ENCODE data around the gene OR1K1. TPM values are rescaled to one million over a fixed set of nuclear protein-coding genes. Genes with fewer than 3 reads are reported as not detected.

The OR1K1 gene
- total and polyA plus RNA-seq, 2 of the 13 experiments (the other 11 are each of a cell fraction or from before 2014, with no cell fraction given): not detected

DNA sequence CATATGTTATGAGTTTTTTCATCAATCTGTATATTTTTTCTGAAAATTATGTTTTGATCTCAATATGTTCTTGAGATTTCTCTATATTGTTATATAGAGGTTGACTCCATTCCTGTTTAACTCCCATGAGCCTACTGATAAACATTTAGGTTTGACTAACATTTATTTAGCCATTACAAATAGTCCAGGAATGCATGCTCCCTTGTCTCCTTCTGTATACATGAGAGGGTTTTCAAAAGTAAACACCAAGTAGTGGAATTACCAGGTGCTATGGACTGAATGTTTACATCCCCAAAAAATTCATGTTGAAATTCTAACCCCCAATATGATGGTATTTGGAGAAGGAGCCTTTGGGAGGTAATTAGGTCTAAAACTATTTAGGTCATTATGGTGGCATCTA is 14.7 kb upstream of the OR1K1 start (continued):
- TF ChIP-seq, protein P1, sequence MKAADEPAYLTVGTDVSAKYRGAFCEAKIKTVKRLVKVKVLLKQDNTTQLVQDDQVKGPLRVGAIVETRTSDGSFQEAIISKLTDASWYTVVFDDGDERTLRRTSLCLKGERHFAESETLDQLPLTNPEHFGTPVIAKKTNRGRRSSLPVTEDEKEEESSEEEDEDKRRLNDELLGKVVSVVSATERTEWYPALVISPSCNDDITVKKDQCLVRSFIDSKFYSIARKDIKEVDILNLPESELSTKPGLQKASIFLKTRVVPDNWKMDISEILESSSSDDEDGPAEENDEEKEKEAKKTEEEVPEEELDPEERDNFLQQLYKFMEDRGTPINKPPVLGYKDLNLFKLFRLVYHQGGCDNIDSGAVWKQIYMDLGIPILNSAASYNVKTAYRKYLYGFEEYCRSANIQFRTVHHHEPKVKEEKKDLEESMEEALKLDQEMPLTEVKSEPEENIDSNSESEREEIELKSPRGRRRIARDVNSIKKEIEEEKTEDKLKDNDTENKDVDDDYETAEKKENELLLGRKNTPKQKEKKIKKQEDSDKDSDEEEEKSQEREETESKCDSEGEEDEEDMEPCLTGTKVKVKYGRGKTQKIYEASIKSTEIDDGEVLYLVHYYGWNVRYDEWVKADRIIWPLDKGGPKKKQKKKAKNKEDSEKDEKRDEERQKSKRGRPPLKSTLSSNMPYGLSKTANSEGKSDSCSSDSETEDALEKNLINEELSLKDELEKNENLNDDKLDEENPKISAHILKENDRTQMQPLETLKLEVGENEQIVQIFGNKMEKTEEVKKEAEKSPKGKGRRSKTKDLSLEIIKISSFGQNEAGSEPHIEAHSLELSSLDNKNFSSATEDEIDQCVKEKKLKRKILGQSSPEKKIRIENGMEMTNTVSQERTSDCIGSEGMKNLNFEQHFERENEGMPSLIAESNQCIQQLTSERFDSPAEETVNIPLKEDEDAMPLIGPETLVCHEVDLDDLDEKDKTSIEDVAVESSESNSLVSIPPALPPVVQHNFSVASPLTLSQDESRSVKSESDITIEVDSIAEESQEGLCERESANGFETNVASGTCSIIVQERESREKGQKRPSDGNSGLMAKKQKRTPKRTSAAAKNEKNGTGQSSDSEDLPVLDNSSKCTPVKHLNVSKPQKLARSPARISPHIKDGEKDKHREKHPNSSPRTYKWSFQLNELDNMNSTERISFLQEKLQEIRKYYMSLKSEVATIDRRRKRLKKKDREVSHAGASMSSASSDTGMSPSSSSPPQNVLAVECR (CRISPR knock-in tag; IDR thresholded peaks at IDR 0.05; ENCODE audit: borderline replicate concordance): no peak

DNA sequence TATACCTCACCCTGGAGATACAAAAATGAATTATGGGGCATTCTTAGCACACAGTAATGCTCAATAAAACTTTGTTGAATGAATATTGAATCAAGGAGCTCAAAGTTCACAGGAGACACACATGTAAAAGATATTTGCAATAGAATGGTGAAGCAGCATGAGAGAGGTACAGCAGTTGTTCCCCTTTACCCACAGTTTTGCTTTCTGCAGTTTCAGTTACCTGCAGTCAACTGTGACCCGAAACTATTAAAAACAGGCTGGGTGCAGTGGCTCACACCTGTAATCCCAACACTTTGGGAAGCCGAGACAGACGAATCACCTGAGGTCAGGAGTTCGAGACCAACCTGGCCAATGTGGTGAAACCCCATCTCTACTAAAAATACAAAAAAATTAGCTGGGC is 13.6 kb upstream of the OR1K1 start:
- H3K27me3 ChIP-seq (ENCODE audit: control insufficient read depth in 1 of 2, insufficient read depth in 2 of 2, low read length in 2 of 2): peaks cover 0 to 1% of the 10 kb centered on the region in 2 experiments; a peak in 1 of 5 replicates
- DNase-seq (ENCODE audit: low spot score): no peak
- H3K36me3 ChIP-seq (replicated peaks in 1 of 2; ENCODE audit: control insufficient read depth in 1 of 2, insufficient read depth in 2 of 2, low read length in 2 of 2): no peaks in the 10 kb centered on the region
- no peak for ATAC-seq
- TF ChIP-seq SIX4 (CRISPR knock-in tag; IDR thresholded peaks at IDR 0.05): no peak
- TF ChIP-seq, protein P2, sequence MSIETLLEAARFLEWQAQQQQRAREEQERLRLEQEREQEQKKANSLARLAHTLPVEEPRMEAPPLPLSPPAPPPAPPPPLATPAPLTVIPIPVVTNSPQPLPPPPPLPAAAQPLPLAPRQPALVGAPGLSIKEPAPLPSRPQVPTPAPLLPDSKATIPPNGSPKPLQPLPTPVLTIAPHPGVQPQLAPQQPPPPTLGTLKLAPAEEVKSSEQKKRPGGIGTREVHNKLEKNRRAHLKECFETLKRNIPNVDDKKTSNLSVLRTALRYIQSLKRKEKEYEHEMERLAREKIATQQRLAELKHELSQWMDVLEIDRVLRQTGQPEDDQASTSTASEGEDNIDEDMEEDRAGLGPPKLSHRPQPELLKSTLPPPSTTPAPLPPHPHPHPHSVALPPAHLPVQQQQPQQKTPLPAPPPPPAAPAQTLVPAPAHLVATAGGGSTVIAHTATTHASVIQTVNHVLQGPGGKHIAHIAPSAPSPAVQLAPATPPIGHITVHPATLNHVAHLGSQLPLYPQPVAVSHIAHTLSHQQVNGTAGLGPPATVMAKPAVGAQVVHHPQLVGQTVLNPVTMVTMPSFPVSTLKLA (IDR thresholded peaks at IDR 0.05): no peak
- intact Hi-C loops (cut with micrococcal nuclease; ENCODE audit: unreplicated experiment) (no loop called here), in situ Hi-C loops (cut with HindIII; ENCODE audit: extremely low pct_ligation_motif_present, low pct_unique_long_range_greater_than_20kb) (no loop called here)
- WGBS (ENCODE audit: low lambda C conversion rate): 3% methylated on average over 4 of the region's 4 CpGs
- no peak overlapping the region for H3K4me3 ChIP-seq (replicated peaks in 1 of 3; ENCODE audit: insufficient read depth in 1 of 3, low read depth in 2 of 3, low read length in 3 of 3)
- no peak overlapping the region for H3K4me2 ChIP-seq (ENCODE audit: low read depth, low read length)
- ChIA-PET CTCF (ENCODE audit: low intra/inter-chr PET ratio, low total read pairs) (no interaction called here), POLR2A (no interaction called here)
- H2AFZ ChIP-seq (ENCODE audit: low read length): no peak overlapping the region
- FAIRE-seq: no peak
- H4K20me1 ChIP-seq (ENCODE audit: insufficient read depth, low read length): no peaks in the 10 kb centered on the region
- H3K27ac ChIP-seq (ENCODE audit: extremely low read length, insufficient read depth, low read length): no peak overlapping the region
- no peaks in the 10 kb centered on the region; the same call in 1 of the 2 replicates for H3K4me1 ChIP-seq (ENCODE audit: insufficient read depth, low read length)
- BruUV-seq (replicated peaks): no TSS peak
- no peaks in the 10 kb centered on the region for H3K79me2 ChIP-seq (ENCODE audit: insufficient read depth, low read length)
- H3K9ac ChIP-seq (ENCODE audit: insufficient read depth, low read depth, low read length): no peak overlapping the region
- H3K9me3 ChIP-seq (ENCODE audit: low read length): no peaks in the 10 kb centered on the region

Measured in HepG2 (cell line).